ENCODE measurements around the gene CDK19.
A peak's percentile ranks its signal among the peaks of the same experiment; 100 is the strongest.

CDK19 gene

GRCh38 chr6:110655821-110656220 is 159.4 kb downstream of the CDK19 start:
- DNase-seq, result no peak

- DNase-seq, result no peak
Observed at GRCh38 chr6:110654096-110654820, 161.0 kb downstream of the CDK19 start.

DNA sequence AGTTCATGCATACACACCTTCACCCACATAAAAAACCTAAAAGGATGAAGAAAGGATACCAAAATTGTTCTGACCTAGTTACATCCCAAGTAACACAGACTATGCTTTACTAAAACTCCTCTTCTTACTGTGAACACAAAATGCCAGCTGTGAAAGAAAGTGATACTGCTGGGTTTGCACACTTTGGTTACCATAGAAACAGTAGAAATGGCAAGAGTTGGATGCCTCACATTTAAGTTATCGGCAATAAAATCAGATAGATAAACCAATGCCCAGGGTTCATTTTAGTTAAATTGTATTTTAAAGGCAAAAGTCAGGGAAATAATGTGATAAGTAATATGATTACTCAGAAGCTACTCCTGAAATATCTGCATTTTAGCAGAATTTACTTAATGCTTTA is 161.9 kb downstream of the CDK19 start:
- no peak for DNase-seq

GRCh38 chr6:110652520-110652919 is 162.7 kb downstream of the CDK19 start:
- no peak for DNase-seq

- DNase-seq, result no peak
Observed at GRCh38 chr6:110650755-110651154, 164.5 kb downstream of the CDK19 start.

DNA sequence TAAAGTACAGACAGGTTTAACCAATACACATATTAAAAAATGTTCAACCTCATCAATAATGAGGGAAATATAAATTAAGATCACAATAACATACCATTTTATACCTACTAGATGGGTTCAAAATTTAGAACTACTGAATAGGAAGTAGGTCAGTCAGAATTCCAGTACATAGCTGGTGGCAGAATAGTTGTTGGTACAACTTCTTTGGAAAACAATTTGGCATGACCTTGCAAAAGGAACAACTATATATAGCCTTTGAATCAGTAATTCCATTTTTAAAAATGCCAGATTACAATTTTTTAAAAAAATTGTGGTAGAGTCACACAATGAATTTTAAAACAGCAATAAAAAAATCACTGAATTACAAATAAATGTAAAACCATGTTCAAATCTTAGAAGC is 165.6 kb downstream of the CDK19 start:
- no peak for DNase-seq

- DNase-seq, result no peak
Observed at GRCh38 chr6:110646951-110647910, 168.0 kb downstream of the CDK19 start.

GRCh38 chr6:110646419-110646698 is 168.9 kb downstream of the CDK19 start:
- DNase-seq, result no peak

DNA sequence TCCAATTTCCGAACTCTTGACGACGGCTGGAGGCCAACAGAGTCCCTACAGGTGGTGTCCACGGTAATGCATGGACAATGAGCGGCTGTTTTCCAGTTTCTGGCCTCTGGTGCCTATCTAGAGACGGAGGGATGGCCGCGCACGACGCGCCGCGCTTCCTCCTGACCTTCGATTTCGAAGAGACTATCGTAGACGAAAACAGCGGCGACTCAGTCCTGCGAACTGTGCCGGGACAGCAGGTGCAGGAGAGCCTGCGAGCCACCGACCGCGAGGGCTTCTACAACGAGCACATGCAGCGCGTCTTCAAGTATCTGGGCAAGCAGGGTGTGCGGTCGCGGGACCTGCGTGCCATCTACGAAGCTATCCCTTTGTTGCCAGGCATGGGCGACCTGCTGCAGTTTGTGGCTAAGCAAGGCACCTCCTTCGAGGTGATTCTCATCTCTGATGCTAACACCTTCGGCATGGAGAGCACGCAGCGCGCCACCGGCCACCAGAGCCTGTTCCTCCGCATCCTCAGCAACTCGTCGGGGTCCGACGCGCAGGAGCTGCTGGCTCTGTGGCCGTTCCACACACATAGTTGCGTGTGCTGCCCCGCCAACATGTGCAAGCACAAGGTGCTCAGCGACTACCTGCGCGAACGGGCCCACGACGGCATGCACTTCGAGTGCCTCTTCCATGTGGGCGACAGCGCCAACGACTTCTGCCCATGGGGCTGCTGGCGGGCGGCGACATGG is 169.4 kb downstream of the CDK19 start:
- no peak for DNase-seq

DNA sequence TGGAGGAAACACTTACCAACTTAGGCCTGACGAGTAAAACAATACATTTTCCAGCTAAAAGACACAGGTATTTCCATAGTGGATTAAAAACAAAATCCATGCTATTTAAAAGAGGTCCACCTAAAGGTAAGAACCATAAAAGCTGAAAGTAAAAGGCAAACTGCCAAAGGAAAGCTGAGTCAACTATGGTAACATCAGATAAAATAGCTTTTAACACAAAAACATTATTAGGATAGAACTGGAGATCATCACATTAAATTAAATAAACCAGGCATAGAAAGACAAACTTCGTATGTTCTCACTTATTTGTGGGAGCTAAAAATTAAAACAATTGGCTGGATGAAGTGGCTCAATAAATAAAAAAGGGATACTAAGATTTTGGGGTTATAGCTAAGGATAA is 172.1 kb downstream of the CDK19 start:
- DNase-seq, result no peak

- no peak for DNase-seq
Observed at GRCh38 chr6:110642711-110643110, 172.6 kb downstream of the CDK19 start.

- no peak for DNase-seq
Observed at GRCh38 chr6:110636781-110637180, 178.5 kb downstream of the CDK19 start.

DNA sequence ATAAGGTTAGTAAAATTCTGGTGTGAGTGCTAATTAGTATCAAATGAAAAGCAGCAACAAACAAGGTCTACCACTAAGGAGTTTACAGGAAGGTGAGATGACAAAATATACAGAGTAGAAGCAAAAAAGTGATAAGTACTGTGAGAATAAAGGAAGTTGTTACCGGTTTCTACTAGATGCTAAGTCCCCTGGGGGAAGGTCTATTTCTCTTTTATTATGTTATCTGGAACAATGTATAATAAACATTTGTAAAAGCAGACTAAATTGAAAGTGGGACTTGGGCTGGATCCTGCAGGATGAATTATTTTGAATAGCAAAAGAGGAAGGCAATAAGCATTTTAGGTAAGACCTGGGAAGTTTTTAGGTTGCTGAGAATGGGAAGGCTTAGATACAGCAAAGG is 180.2 kb downstream of the CDK19 start:
- no peak for DNase-seq

GRCh38 chr6:110633731-110634213 is 181.5 kb downstream of the CDK19 start:
- no peak for DNase-seq

DNA sequence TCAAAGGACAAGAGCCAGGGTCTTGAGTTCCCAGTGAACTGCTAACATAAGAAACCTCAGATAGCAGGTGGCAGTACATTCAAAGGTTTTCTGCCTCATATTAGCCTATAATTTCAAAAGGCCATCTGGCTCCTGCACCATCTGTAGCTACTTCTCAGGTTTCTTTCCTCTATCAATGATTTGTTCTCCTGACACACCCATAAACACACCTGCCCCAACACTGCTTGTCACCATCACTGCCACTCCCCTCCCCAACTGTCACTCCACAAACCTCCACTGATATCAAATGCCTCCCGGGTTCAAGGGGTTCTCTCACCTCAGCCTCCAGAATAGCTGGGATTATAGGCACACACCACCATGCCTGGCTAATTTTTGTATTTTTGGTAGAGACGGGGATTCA is 186.1 kb downstream of the CDK19 start:
- DNase-seq, result no peak

DNA sequence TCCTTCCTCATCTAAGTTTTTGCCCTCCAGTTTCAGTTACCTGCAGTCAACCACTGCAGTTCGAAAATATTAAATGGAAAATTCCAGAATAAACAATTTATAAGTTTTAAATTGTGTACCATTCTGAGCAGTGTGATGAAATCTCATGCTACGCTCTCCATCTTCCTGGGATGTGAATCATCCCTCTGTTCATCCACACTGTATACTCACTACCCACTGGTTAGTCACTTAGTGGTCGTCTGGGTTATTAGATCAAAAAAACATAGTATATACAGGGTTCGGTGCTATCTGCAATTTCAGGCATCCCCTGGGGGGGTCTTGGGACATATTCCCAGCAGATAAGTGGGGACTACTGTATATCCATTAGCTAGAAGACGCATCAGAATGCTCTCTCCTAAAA is 186.9 kb downstream of the CDK19 start:
- DNase-seq, result no peak

DNA sequence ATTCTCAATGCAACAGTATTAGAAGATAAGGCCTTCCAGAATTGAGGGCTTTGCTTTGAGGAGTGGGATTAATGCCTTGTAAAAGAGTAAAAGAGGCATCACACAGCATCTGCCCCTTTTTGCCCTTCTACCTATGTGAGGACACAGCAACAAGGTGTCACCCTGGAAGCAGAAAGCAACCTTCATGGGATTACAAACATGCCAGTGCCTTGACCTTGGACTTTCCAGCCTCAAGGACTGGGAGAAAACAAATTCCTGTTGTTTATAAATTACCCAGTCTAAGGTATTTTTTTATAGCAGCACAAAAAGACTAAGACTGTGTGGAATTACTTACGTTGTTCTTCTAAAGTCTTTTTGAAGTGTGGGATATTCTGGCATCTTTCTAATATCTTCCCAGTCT is 188.8 kb downstream of the CDK19 start:
- no peak for DNase-seq

- no peak for DNase-seq
Observed at GRCh38 chr6:110625883-110626282, 189.4 kb downstream of the CDK19 start.

DNA sequence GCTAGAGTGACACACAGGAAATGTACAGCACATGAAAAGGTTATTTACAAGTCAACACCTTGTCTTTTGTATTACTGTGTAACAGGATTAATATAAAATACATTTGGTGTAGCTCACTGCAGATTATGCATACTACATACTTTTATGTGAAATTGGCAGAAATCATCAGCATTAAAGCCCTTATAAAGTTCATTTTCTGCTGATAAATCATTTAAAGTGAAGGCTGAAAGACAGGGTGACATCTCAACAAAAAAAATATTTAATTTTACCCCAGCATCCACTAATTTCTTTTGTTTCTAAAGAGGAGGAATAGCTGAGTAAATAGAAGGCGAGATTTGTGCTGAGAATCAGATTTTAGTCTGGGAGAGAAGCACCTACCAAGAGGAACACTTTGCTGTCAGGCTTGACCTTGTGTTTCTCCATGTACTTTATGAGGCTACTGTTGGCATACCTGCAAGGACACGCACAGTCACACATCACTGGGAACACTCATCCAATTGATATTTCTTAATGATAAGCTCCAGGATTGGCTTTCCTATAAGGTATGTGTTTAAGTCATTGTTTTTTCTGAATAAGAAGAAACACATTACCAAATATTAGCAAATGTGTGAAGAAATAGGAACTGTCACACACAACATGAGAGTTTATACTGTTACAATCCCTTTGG is 192.2 kb downstream of the CDK19 start:
- DNase-seq, result no peak

- no peak for DNase-seq
Observed at GRCh38 chr6:110621061-110621460, 194.2 kb downstream of the CDK19 start.

DNA sequence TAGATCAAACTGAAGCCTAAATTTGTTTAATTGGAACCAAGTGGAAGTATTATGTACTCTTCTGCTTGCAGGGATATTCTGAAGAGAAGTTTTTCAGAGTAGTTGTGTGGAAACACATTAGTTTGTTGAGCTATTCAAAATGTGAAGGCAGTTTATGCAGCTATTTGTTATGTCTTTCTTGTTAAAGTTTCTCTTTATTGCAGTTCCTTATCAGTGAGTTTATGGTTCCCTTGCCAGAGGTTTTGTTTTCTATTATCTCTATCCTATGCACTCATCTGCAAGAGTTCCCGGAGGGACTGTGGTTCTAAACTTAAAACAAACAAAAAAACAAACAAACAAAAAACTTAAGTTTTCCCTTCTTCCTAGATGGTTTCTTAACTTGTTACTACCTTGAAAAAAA is 195.2 kb downstream of the CDK19 start:
- peak; percentile 7 for DNase-seq

DNA sequence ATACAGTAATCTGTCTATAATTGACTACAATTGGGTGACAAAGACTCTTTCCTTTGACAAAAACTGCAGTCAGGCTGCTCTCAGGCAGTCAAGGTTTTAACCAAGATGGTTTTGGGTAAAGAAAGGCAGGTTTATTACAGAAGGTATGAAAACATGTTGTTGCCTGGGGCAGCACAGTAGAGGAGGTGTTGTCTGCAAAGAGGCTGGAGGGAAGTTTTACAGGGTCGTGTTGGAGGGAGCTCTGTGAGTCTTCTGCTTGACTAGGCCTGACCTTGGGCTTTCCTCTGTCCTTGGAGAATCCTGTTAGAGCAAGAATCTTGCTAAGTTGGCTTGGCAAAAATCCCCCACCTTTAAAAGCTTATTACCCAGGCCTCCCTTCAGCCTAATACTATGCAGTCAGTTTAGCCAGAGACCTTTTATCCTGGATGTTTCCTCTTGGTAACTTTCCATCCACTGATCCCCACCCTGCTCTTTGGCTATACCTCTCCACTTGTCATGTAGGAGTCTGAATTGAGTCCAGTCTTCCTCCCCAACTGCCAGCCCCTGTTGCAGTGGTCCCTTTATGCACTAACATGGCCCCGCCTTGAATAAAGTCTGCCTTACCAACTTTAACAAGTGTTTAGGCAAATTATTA is 195.9 kb downstream of the CDK19 start:
- DNase-seq, result no peak

Measured in eye (tissue), 1 donor.